GM12872 (cell line): ENCODE data around the gene CPLANE2.

Experiments
- TF ChIP-seq, protein P1 (sequence below): IDR thresholded peaks from 3 replicates; pipeline ENCODE4 v1.5.1; 2011; ENCODE audit warnings: low read depth, mild to moderate bottlenecking, low read length, moderate library complexity; ENCODE audit not compliant: insufficient read depth

The CPLANE2 gene

DNA sequence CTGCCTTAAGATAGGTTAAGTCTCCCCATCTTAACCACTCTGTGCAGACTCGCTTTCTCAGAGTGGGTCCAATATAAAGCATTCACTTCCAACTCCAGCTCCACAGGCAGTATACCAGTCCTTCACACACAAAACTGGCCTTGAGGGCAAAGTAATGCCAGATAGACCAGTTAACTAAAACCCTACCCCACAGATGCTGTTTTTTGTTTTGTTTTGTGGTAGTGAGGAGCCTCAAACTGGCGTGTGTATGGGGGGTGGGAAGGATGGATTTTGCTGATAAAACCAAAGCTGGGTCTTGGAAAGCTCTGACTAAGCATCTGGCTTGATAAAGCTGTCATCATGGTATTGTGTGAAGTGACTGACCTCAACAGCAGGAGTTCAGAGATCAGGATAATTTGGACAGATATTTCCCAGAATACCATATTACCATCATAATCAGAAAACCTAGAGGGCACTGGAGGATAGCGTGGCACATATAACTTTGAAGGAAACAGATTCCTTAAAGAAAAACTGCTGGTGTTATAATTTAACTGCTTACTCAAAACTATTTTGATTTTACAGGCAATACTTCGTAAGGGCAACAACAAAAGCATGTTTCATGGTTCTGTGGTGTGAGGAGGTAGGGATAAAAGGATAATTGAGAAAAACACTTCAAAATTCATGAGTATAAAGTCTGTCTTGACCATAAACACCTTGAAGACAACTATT lies 29.6 kb upstream of the CPLANE2 start:
- TF ChIP-seq, protein P1, sequence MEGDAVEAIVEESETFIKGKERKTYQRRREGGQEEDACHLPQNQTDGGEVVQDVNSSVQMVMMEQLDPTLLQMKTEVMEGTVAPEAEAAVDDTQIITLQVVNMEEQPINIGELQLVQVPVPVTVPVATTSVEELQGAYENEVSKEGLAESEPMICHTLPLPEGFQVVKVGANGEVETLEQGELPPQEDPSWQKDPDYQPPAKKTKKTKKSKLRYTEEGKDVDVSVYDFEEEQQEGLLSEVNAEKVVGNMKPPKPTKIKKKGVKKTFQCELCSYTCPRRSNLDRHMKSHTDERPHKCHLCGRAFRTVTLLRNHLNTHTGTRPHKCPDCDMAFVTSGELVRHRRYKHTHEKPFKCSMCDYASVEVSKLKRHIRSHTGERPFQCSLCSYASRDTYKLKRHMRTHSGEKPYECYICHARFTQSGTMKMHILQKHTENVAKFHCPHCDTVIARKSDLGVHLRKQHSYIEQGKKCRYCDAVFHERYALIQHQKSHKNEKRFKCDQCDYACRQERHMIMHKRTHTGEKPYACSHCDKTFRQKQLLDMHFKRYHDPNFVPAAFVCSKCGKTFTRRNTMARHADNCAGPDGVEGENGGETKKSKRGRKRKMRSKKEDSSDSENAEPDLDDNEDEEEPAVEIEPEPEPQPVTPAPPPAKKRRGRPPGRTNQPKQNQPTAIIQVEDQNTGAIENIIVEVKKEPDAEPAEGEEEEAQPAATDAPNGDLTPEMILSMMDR = no peak

DNA sequence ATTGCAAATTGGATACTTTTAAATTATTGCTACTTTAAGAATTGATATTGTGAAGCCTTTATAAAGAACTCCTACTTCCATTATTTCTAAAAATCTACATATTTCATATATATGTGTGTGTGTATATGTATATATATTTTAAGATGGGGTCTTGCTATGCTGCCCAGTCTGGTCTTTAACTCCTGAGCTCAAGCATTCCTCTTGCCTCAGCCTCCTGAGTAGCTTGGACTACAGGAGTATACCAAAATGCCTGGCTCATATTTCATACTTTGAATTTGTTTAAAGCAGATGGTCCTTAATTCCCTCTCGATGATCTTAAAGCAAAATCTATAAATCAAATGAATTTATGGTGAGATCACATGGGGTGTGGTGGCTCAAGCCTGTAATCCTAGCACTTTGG lies 25.1 kb upstream of the CPLANE2 start:
- TF ChIP-seq, protein P1 = no peak

DNA sequence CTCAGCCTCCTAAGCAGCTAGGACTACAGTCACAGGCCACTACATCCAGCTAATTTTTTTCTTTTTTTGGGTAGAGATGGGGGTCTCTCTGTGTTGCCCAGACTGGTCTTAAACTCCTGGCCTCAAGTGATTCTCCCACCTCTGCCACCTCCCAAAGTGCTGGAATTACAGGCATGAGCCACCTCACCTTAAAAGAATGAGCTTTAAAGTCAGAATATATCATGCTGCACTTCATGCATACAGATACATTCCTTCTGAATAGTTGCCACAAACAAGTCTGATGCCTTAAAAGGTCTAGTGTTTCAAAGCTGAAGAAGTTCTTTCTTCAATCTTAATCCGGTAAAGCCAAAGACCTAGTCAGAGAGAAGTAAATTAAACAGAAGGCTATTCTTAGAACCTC lies 23.8 kb upstream of the CPLANE2 start:
- TF ChIP-seq, protein P1 = no peak

DNA sequence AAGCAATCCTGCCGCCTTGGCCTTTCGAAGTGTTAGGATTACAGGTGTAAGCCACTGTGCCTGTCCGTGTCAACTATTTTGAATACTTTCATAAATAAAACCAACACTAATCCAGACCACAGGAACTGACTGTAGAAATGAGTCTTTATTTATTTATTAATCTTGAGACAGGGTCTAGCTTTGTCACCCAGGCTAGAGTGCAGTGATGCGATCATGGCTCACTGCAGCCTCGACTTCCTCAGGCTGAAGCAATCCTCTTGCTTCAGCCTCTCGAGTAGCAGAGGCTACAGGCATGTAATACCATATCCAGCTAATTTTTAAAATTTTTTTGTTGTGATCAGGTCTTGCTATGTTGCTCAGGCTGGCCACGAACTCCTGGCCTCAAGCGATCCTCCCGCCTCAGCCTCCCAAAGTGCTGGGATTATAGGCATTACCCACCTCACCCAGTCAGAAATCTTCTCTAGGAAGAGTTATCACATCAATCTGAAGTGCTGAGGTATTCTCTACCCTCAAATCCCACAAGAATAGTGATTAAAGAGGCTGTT lies 21.7 kb upstream of the CPLANE2 start:
- TF ChIP-seq, protein P1 = no peak

DNA sequence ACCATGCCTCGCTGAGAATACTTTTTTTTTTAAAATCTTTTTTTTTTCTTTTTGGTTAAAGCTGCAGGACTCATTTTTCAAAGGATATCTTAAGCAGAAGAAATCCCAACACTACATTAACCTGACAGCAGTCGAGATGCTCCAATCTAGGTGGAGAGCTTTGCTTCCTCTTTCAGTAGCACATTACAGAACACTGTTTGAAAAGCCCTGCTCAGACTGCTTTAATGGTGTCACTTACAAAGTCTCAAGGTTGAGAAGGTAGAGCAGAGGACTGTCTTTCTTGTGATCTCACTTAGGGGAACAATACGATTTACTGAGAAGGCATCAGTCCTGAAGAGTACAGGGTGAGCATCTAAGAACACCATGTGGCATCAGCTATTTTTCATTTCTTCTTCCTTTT lies 21.0 kb upstream of the CPLANE2 start:
- TF ChIP-seq, protein P1 = no peak

DNA sequence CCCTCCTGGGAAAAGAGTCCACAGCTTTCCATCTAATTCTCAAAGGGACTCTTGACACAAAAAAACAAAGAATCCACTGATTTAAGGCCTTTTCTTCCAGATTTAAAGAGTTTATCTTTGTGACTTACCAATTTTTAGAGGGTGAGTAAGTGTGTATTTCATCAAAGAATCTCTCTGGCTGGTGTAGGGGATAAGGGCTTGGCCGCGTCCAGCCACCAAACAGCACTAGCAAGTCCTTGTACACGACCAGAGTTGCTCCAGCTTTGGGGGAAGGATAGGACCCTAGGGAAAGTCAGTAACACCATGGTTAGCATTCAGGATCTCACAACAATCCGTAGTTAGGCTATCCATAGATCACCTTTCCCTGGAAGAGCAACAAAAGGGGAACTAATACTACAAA lies 19.5 kb upstream of the CPLANE2 start:
- TF ChIP-seq, protein P1 = no peak

DNA sequence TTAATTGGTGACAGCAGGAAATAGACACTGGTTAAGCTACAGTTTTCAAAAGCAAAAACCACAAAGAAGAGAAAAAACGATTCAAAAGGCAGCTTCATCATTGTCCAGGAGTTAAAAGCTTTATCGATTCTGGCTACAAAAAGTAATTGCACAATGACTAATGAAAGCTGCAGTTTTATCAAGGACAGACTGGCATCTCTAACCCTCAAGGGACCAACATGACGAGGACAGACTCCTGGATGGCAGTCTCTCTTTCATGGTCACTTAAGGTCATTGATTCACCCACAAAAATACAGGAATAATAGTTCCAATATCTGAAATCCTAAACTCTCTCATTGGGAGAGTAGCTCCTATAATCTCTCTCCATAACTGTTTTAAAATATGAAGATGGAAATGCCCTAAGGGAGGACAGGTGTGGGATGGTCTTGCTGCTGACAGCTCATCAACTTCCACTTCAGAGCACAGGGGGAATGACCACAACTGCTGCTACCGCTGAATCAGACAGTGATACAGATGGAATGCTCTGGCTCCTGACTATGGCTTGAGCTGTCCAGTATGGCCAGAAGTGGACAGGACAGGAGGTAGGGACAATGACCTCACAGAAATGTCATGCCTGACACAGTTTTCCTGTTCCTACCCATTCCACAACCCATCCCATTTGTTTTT lies 17.4 kb upstream of the CPLANE2 start:
- TF ChIP-seq, protein P1 = no peak
